Fibroblast of lung (primary cell): ENCODE measurements around the gene TMEM178A.

Experiments used
- CTCF ChIP-seq, 2 donors: IDR thresholded peaks in 1 of 2; conservative IDR thresholded peaks in 1 of 2; 1 replicate in 1 of 2; 2 replicates in 1 of 2; pipeline ENCODE4 v1.5.1; 2011 to 2012; ENCODE audit warnings: low read length in 2 of 2, control low read depth in 1 of 2, inconsistent platforms in 1 of 2, low read depth in 1 of 2, mild to moderate bottlenecking in 1 of 2
- EZH2 ChIP-seq: IDR thresholded peaks from 2 replicates; pipeline ENCODE4 v1.5.1; 2012; ENCODE audit warnings: low read length, control low read depth, mild to moderate bottlenecking; ENCODE audit errors: missing control alignments

GRCh38 chr2:39660612-39661236 lies 5.0 kb upstream of the TMEM178A start:
- no peak for TF ChIP-seq CTCF (conservative IDR thresholded peaks at IDR 0.05 in 1 of 2, IDR thresholded peaks at IDR 0.05 in 1 of 2; ENCODE audit: low read depth in 1 of 2, low read length in 2 of 2)
- TF ChIP-seq EZH2 = no peak
